Measurements from ENCODE around the gene ANTXR2. TPM values are rescaled to one million over a fixed set of nuclear protein-coding genes. Genes with fewer than 3 reads are reported as not detected.

Gene ANTXR2
- total RNA-seq, 2 donors from 2014 or later = 13.6 to 16.4 TPM

- Histone ChIP-seq H3K4me1 (ENCODE audit: control insufficient read depth, insufficient read depth, low read length) (no peaks in the 10 kb centered on the region), H3K9me3 (ENCODE audit: control insufficient read depth, low read length) (no peaks in the 10 kb centered on the region), H3K36me3 (ENCODE audit: control insufficient read depth, insufficient read depth, low read length) (no peaks in the 10 kb centered on the region), H3K9ac (ENCODE audit: extremely low read depth, low read length, poor library complexity, severe bottlenecking) (no peak overlapping the region), H3K4me3 (ENCODE audit: low read length) (no peak overlapping the region), H3K27ac (ENCODE audit: low read depth, low read length) (no peak overlapping the region), H3K27me3 (ENCODE audit: control insufficient read depth, insufficient read depth, low read length, poor library complexity, severe bottlenecking) (peaks cover 7% of the 10 kb centered on the region)
- Mint-ChIP-seq H3K36me3 (ENCODE audit: low read depth) (no peaks in the 10 kb centered on the region), H3K27ac (no peak overlapping the region), H3K27me3 (ENCODE audit: insufficient read depth) (no peaks in the 10 kb centered on the region), H3K9me3 (no peaks in the 10 kb centered on the region), H3K4me3 (no peak overlapping the region), H3K4me1 (no peaks in the 10 kb centered on the region)
- WGBS, 2 experiments (ENCODE audit: insufficient coverage in 1 of 2, insufficient read length in 1 of 2) = 88 to 96% methylated on average over 1 to 2 of the region's 2 CpGs
- no peak for DNase-seq
- TF ChIP-seq CTCF (conservative IDR thresholded peaks at IDR 0.05) = no peak
Observed at GRCh38 chr4:80017125-80017854, 55.7 kb downstream of the ANTXR2 start.

- Histone ChIP-seq H3K4me3 (ENCODE audit: low read length) (no peak overlapping the region), H3K4me1 (ENCODE audit: control insufficient read depth, insufficient read depth, low read length) (no peaks in the 10 kb centered on the region), H3K27me3 (ENCODE audit: control insufficient read depth, insufficient read depth, low read length, poor library complexity, severe bottlenecking) (peaks cover 7% of the 10 kb centered on the region), H3K27ac (ENCODE audit: low read depth, low read length) (no peak overlapping the region), H3K9me3 (ENCODE audit: control insufficient read depth, low read length) (no peaks in the 10 kb centered on the region), H3K9ac (ENCODE audit: extremely low read depth, low read length, poor library complexity, severe bottlenecking) (no peak overlapping the region), H3K36me3 (ENCODE audit: control insufficient read depth, insufficient read depth, low read length) (no peaks in the 10 kb centered on the region)
- H3K9me3 Mint-ChIP-seq = no peaks in the 10 kb centered on the region
- TF ChIP-seq CTCF (conservative IDR thresholded peaks at IDR 0.05) = no peak
- H3K27me3 Mint-ChIP-seq (ENCODE audit: insufficient read depth) = no peaks in the 10 kb centered on the region
- H3K27ac Mint-ChIP-seq = no peak overlapping the region
- no peak overlapping the region for H3K4me3 Mint-ChIP-seq
- no peak for DNase-seq
- H3K4me1 Mint-ChIP-seq = peaks cover 6% of the 10 kb centered on the region
- no peaks in the 10 kb centered on the region for H3K36me3 Mint-ChIP-seq (ENCODE audit: low read depth)
- WGBS, 2 experiments (ENCODE audit: insufficient coverage in 1 of 2, insufficient read length in 1 of 2) = 94 to 100% methylated on average over 1 of the region's 1 CpG
Observed at GRCh38 chr4:80016506-80016905, 56.5 kb downstream of the ANTXR2 start.

- no peak overlapping the region for H3K4me3 Mint-ChIP-seq
- Histone ChIP-seq H3K4me1 (ENCODE audit: control insufficient read depth, insufficient read depth, low read length) (no peaks in the 10 kb centered on the region), H3K27ac (ENCODE audit: low read depth, low read length) (no peak overlapping the region), H3K27me3 (ENCODE audit: control insufficient read depth, insufficient read depth, low read length, poor library complexity, severe bottlenecking) (peaks cover 7% of the 10 kb centered on the region), H3K36me3 (ENCODE audit: control insufficient read depth, insufficient read depth, low read length) (no peaks in the 10 kb centered on the region), H3K9ac (ENCODE audit: extremely low read depth, low read length, poor library complexity, severe bottlenecking) (no peak overlapping the region), H3K9me3 (ENCODE audit: control insufficient read depth, low read length) (no peaks in the 10 kb centered on the region), H3K4me3 (ENCODE audit: low read length) (no peak overlapping the region)
- TF ChIP-seq CTCF (conservative IDR thresholded peaks at IDR 0.05) = no peak
- H3K27ac Mint-ChIP-seq = no peak overlapping the region
- H3K9me3 Mint-ChIP-seq = no peaks in the 10 kb centered on the region
- H3K36me3 Mint-ChIP-seq (ENCODE audit: low read depth) = no peaks in the 10 kb centered on the region
- peaks cover 2% of the 10 kb centered on the region for H3K27me3 Mint-ChIP-seq (ENCODE audit: insufficient read depth)
- peaks cover 7% of the 10 kb centered on the region for H3K4me1 Mint-ChIP-seq
- no peak for DNase-seq
- 89% methylated on average over 1 of the region's 2 CpGs; no CpG with 5 or more reads in 1 of the 2 experiments for WGBS, 2 experiments (ENCODE audit: insufficient coverage in 1 of 2, insufficient read length in 1 of 2)
Observed at GRCh38 chr4:80015407-80016189, 57.4 kb downstream of the ANTXR2 start.

All from endodermal cell (in vitro differentiated cells).